HepG2 (cell line): Measurements from ENCODE around the gene ZNF324B. TPM values are rescaled to one million over a fixed set of nuclear protein-coding genes. Genes with fewer than 3 reads are reported as not detected.

Experiments
- ATAC-seq: fragments of 200-7000 bp; cut with Tn5 transposase; 3 replicates; pipeline ENCODE4 v1.9.1; 2020; ENCODE audit warnings: mild to moderate bottlenecking, moderate library complexity
- BruUV-seq: library from RNA; stranded (reverse); fragments of 400-500 nt; replicated peaks from 2 replicates; lab custom pipeline; 2021; lab: Mats Ljungman, UMichigan
- CTCF ChIA-PET: fragments of 300-600 bp; formaldehyde crosslinking; extraction: SDS; loops from one replicate; lab custom pipeline; 2021; ENCODE audit warnings: low total read pairs, inconsistent platforms, low intra/inter-chr PET ratio; lab: Yijun Ruan, JAX
- POLR2A ChIA-PET: fragments of 350-600 bp; sonication (Branson Sonifier 250); formaldehyde crosslinking; loops from one replicate; lab custom pipeline; 2020; ENCODE audit warnings: antibody characterized with exemption, inconsistent platforms; lab: Yijun Ruan, JAX
- DNase-seq: peaks from one replicate; pipeline ENCODE4 v3.0.0-alpha.2; 2015; ENCODE audit warnings: low spot score
- FAIRE-seq: peaks from 3 replicates; lab custom pipeline; 2011; peaks lifted over from hg19 to GRCh38; lab: Jason Lieb, UNC
- H2AFZ ChIP-seq: one replicate; pipeline ENCODE4 v1.6.1; 2011; ENCODE audit warnings: low read length, inconsistent platforms
- H3K27ac ChIP-seq: fragments of 300-600 bp; 3 replicates; pipeline ENCODE4 v1.8.0; 2011; ENCODE audit warnings: mixed run types, mild to moderate bottlenecking, mixed read lengths, low read length, inconsistent platforms; ENCODE audit not compliant: insufficient read depth; ENCODE audit errors: extremely low read length
- H3K27me3 ChIP-seq, 2 experiments: fragments of 200-600 bp in 1 of 2; 2 replicates in 1 of 2; 3 replicates in 1 of 2; pipeline versions ENCODE4 v1.6.0 to v1.8.0; 2011; ENCODE audit warnings: low read length in 2 of 2, mild to moderate bottlenecking in 2 of 2, moderate library complexity in 2 of 2, inconsistent platforms in 1 of 2; ENCODE audit not compliant: insufficient read depth in 2 of 2, control insufficient read depth in 1 of 2
- H3K36me3 ChIP-seq, 2 experiments: fragments of 200-600 bp in 1 of 2; replicated peaks in 1 of 2; 2 replicates in 1 of 2; 3 replicates in 1 of 2; pipeline versions ENCODE4 v1.5.1 to v1.8.0; 2011; ENCODE audit warnings: low read length in 2 of 2, inconsistent platforms in 1 of 2; ENCODE audit not compliant: insufficient read depth in 2 of 2, control insufficient read depth in 1 of 2
- H3K4me1 ChIP-seq: 2 replicates; pipeline ENCODE4 v1.5.1; 2012; ENCODE audit warnings: low read length, inconsistent platforms; ENCODE audit not compliant: insufficient read depth
- H3K4me2 ChIP-seq: 2 replicates; pipeline ENCODE4 v1.6.0; 2011; ENCODE audit warnings: low read depth, low read length, inconsistent platforms
- H3K4me3 ChIP-seq, 3 experiments: fragments of 200-600 bp in 1 of 3; sonication (generic), shearing (Covaris generic) in 1 of 3; replicated peaks in 1 of 3; 2 replicates each; pipeline ENCODE4 v1.5.1; 2011 to 2016; ENCODE audit warnings: low read length in 3 of 3, inconsistent platforms in 2 of 3, low read depth in 2 of 3, mild to moderate bottlenecking in 2 of 3, control low read depth in 1 of 3, mixed read lengths in 1 of 3; ENCODE audit not compliant: insufficient read depth in 1 of 3
- H3K79me2 ChIP-seq: one replicate; pipeline ENCODE4 v1.6.1; 2011; ENCODE audit warnings: low read length, inconsistent platforms; ENCODE audit not compliant: insufficient read depth
- H3K9ac ChIP-seq: 2 replicates; pipeline ENCODE4 v1.6.0; 2011; ENCODE audit warnings: mild to moderate bottlenecking, low read depth, low read length, inconsistent platforms; ENCODE audit not compliant: insufficient read depth
- H3K9me3 ChIP-seq: 2 replicates; pipeline ENCODE4 v1.5.1; 2012; ENCODE audit warnings: mild to moderate bottlenecking, low read length
- H4K20me1 ChIP-seq: 2 replicates; pipeline ENCODE4 v1.6.0; 2011; ENCODE audit warnings: inconsistent platforms, mild to moderate bottlenecking, low read length, moderate library complexity; ENCODE audit not compliant: insufficient read depth
- ATRX ChIP-seq: sonication (generic); formaldehyde crosslinking; IDR thresholded peaks from 2 replicates; pipeline ENCODE4 v1.4.0; 2020; ENCODE audit warnings: missing genetic modification reagents, borderline replicate concordance
- CHD2 ChIP-seq: IDR thresholded peaks from 2 replicates; pipeline ENCODE4 v1.6.1; 2011; ENCODE audit warnings: low read depth, low read length, improper control_type of control experiment
- HHEX ChIP-seq: IDR thresholded peaks from 2 replicates; pipeline ENCODE4 v1.6.1; 2016; ENCODE audit warnings: control low read depth
- HNRNPL ChIP-seq: fragments of 200-400 bp; formaldehyde crosslinking; IDR thresholded peaks from 2 replicates; pipeline ENCODE4 v1.6.1; 2017; ENCODE audit warnings: mild to moderate bottlenecking, low read depth, low read length
- KDM3A ChIP-seq: IDR thresholded peaks from 2 replicates; pipeline ENCODE4 v1.6.1; 2018; ENCODE audit warnings: low read depth, missing compliant biosample characterization
- MEF2D ChIP-seq: sonication (generic); formaldehyde crosslinking; IDR thresholded peaks from 2 replicates; pipeline ENCODE4 v1.5.1; 2020; ENCODE audit warnings: mild to moderate bottlenecking, missing genetic modification reagents
- MXI1 ChIP-seq: IDR thresholded peaks from 3 replicates; pipeline ENCODE4 v1.6.1; 2012; ENCODE audit warnings: low read depth, low read length, inconsistent platforms, borderline replicate concordance
- MYNN ChIP-seq: sonication (generic); formaldehyde crosslinking; IDR thresholded peaks from 2 replicates; pipeline ENCODE4 v1.4.0; 2020; ENCODE audit warnings: mild to moderate bottlenecking, low read depth, missing genetic modification reagents
- NCOA1 ChIP-seq: sonication (generic); formaldehyde crosslinking; IDR thresholded peaks from 2 replicates; pipeline ENCODE4 v1.9.0; 2021; ENCODE audit warnings: missing genetic modification reagents
- NR0B2 ChIP-seq: sonication (generic); formaldehyde crosslinking; IDR thresholded peaks from 2 replicates; pipeline ENCODE4 v1.4.0; 2020; ENCODE audit warnings: mild to moderate bottlenecking, missing genetic modification reagents
- NR2C2 ChIP-seq: sonication (generic); formaldehyde crosslinking; IDR thresholded peaks from 2 replicates; pipeline ENCODE4 v1.4.0; 2020; ENCODE audit warnings: missing genetic modification reagents, mild to moderate bottlenecking, moderate library complexity, borderline replicate concordance
- PAX8 ChIP-seq: sonication (generic); formaldehyde crosslinking; IDR thresholded peaks from 2 replicates; pipeline ENCODE4 v1.8.0; 2022; ENCODE audit warnings: mild to moderate bottlenecking, missing genetic modification reagents, borderline replicate concordance
- RXRA ChIP-seq: sonication (generic); formaldehyde crosslinking; IDR thresholded peaks from 2 replicates; pipeline ENCODE4 v1.5.1; 2020; ENCODE audit warnings: missing genetic modification reagents
- SMYD3 ChIP-seq: sonication (generic); formaldehyde crosslinking; IDR thresholded peaks from 2 replicates; pipeline ENCODE4 v1.8.1; 2023; ENCODE audit warnings: mild to moderate bottlenecking, missing genetic modification reagents
- SP2 ChIP-seq: sonication (generic); formaldehyde crosslinking; IDR thresholded peaks from 2 replicates; pipeline ENCODE4 v1.5.1; 2020; ENCODE audit warnings: mild to moderate bottlenecking, missing genetic modification reagents
- SRSF1 ChIP-seq: fragments of 200-400 bp; formaldehyde crosslinking; optimal IDR thresholded peaks from 2 replicates; pipeline ENCODE3; 2017; ENCODE audit warnings: mild to moderate bottlenecking, low read depth, low read length, moderate library complexity
- TP53 ChIP-seq: sonication (generic); formaldehyde crosslinking; conservative IDR thresholded peaks from 2 replicates; pipeline ENCODE4 v1.4.0; 2020; ENCODE audit warnings: missing genetic modification reagents
- ZBTB20 ChIP-seq: sonication (generic); formaldehyde crosslinking; IDR thresholded peaks from 2 replicates; pipeline ENCODE4 v1.8.1; 2023; ENCODE audit warnings: missing genetic modification reagents, low read depth, mild to moderate bottlenecking, borderline replicate concordance
- ZFP62 ChIP-seq: sonication (generic); formaldehyde crosslinking; IDR thresholded peaks from 2 replicates; pipeline ENCODE4 v1.4.0; 2020; ENCODE audit warnings: missing genetic modification reagents
- ZFP82 ChIP-seq: sonication (generic); formaldehyde crosslinking; IDR thresholded peaks from 2 replicates; pipeline ENCODE4 v1.5.1; 2020; ENCODE audit warnings: mild to moderate bottlenecking, missing genetic modification reagents, borderline replicate concordance
- ZNF296 ChIP-seq: sonication (generic); formaldehyde crosslinking; conservative IDR thresholded peaks from 2 replicates; pipeline ENCODE4 v1.5.0; 2020; ENCODE audit warnings: mild to moderate bottlenecking, missing genetic modification reagents
- ZNF841 ChIP-seq: sonication (generic); formaldehyde crosslinking; IDR thresholded peaks from 2 replicates; pipeline ENCODE4 v1.8.1; 2023; ENCODE audit warnings: missing genetic modification reagents, borderline replicate concordance
- ZNF883 ChIP-seq: sonication (generic); formaldehyde crosslinking; IDR thresholded peaks from 2 replicates; pipeline ENCODE4 v1.5.1; 2020; ENCODE audit warnings: mild to moderate bottlenecking, missing genetic modification reagents; ENCODE audit errors: not compliant biosample characterization
- ZSCAN9 ChIP-seq: IDR thresholded peaks from 2 replicates; pipeline ENCODE4 v1.6.1; 2016; ENCODE audit warnings: borderline replicate concordance
- WGBS: methylation state at CpG from one replicate; pipeline ENCODE4 v1.1.6; 2017; ENCODE audit warnings: low lambda C conversion rate; 5-methylcytosine and 5-hydroxymethylcytosine counted together
- in situ Hi-C: cut with HindIII; loops from 2 replicates; pipeline ENCODE4 v1.10.0; 2017; ENCODE audit warnings: low pct_unique_long_range_greater_than_20kb; ENCODE audit not compliant: extremely low pct_ligation_motif_present
- intact Hi-C: fragments of 100-400 bp; cut with micrococcal nuclease; formaldehyde crosslinking; loops from one replicate; pipeline ENCODE4 v1.10.0; 2022; ENCODE audit not compliant: unreplicated experiment
- polyA plus RNA-seq, 8 experiments: library from polyadenylated mRNA; depleted of rRNA in 3 of 8; stranded (reverse) in 7 of 8; unstranded in 1 of 8; fragments of >200 nt; fragmentation: Illumina TruSeq in 4 of 8; extraction: Trizol in 4 of 8; gene quantifications; 2 replicates each; pipeline versions ENCODE4 v1.2.1 to v1.2.3, GENCODE V29; 2011 to 2016; ENCODE audit warnings: low read depth in 4 of 8, missing spikeins in 1 of 8, mixed read lengths in 1 of 8; ENCODE audit not compliant: insufficient read depth in 1 of 8
- total RNA-seq, 5 experiments: library from RNA; depleted of rRNA; stranded (reverse); fragments of >200 nt; fragmentation: Illumina TruSeq; extraction: Trizol; gene quantifications; 2 replicates each; pipeline ENCODE4 v1.2.3, GENCODE V29; 2016; ENCODE audit warnings: low read depth in 1 of 5
- TF ChIP-seq, protein P1 (sequence below): sonication (generic); formaldehyde crosslinking; IDR thresholded peaks from 2 replicates; pipeline ENCODE4 v1.4.0; 2020; ENCODE audit warnings: missing genetic modification reagents

Gene ZNF324B
- total and polyA plus RNA-seq, 2 of the 13 experiments (the other 11 are each of a cell fraction or from before 2014, with no cell fraction given): 0.53 to 3.0 TPM

- no TSS peak for BruUV-seq
- Histone ChIP-seq H3K9me3 (no peaks in the 10 kb centered on the region), H3K79me2 (peaks cover 6% of the 10 kb centered on the region), H3K27ac (peak within 1 kb of the TSS; percentile 51), H3K4me2 (peak within 1 kb of the TSS; percentile 94), H3K9ac (peak within 1 kb of the TSS; percentile 74), H3K4me1 (peaks cover 24% of the 10 kb centered on the region), H2AFZ (peak within 1 kb of the TSS; percentile 80), H3K27me3 (no peaks in the 10 kb centered on the region), H3K36me3 (peaks cover 2 to 11% of the 10 kb centered on the region in 2 experiments; a peak in 3 of 5 replicates), H3K4me3 (peak within 1 kb of the TSS; percentile 71 to 93 (median 86)), H4K20me1 (no peaks in the 10 kb centered on the region)
- POLR2A ChIA-PET: interaction anchor here (1.4 kb wide), 1 partner anchor 47 kb away, joined by 4 read pairs; no protein-coding TSS in a partner anchor
- DNase-seq (peak; percentile 94), ATAC-seq (peak; percentile 89), FAIRE-seq (peak; percentile 80)
- in situ Hi-C loops (no loop called here), intact Hi-C loops (loop anchor here (2.0 to 5.0 kb wide), 4 partner anchors 16 to 140 kb away; partner anchors contain the start of genes ZBTB45, ZNF324B, ZNF584 and ZSCAN22)
- CTCF ChIA-PET: no interaction called here
- WGBS: 0% methylated on average over 2 of the region's 92 CpGs
- TF ChIP-seq, protein P1, sequence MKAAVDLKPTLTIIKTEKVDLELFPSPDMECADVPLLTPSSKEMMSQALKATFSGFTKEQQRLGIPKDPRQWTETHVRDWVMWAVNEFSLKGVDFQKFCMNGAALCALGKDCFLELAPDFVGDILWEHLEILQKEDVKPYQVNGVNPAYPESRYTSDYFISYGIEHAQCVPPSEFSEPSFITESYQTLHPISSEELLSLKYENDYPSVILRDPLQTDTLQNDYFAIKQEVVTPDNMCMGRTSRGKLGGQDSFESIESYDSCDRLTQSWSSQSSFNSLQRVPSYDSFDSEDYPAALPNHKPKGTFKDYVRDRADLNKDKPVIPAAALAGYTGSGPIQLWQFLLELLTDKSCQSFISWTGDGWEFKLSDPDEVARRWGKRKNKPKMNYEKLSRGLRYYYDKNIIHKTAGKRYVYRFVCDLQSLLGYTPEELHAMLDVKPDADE (CRISPR knock-in tag): no peak
- TF ChIP-seq SRSF1 (no peak), MEF2D (0 out of 2 replicates have a peak, but pooled peaks have one; percentile 56), PAX8 (CRISPR knock-in tag) (no peak), NR2C2 (CRISPR knock-in tag) (peak; percentile 78), ATRX (CRISPR knock-in tag) (no peak), TP53 (CRISPR knock-in tag) (no peak), ZBTB20 (CRISPR knock-in tag) (no peak), KDM3A (CRISPR knock-in tag) (peak; percentile 46; the same call in 1 of the 2 replicates), ZSCAN9 (no peak), ZNF296 (CRISPR knock-in tag) (no peak), RXRA (CRISPR knock-in tag) (no peak), ZFP82 (CRISPR knock-in tag) (no peak), ZNF841 (no peak), ZNF883 (no peak), MXI1 (peak; percentile 95), SP2 (CRISPR knock-in tag) (peak; percentile 86), HNRNPL (no peak), NR0B2 (CRISPR knock-in tag) (no peak), SMYD3 (CRISPR knock-in tag) (no peak), ZFP62 (CRISPR knock-in tag) (no peak), HHEX (CRISPR knock-in tag) (no peak), CHD2 (no peak), MYNN (no peak), NCOA1 (no peak)
Observed at GRCh38 chr19:58466760-58467589, 15.6 kb downstream of the ZNF324B start, which contains the start of gene ZNF324. Gene ZNF324 (plus strand): TSS chr19:58467080. CDS start chr19:58469186, 2,106 bp downstream.
